ENCODE results near the gene CHRM4. TPM values are rescaled to one million over a fixed set of nuclear protein-coding genes. Genes with fewer than 3 reads are reported as not detected.

CHRM4 gene
- total and polyA plus RNA-seq, 2 of the 13 experiments (the other 11 are each of a cell fraction or from before 2014, with no cell fraction given), result 0.13 to 0.21 TPM

DNA sequence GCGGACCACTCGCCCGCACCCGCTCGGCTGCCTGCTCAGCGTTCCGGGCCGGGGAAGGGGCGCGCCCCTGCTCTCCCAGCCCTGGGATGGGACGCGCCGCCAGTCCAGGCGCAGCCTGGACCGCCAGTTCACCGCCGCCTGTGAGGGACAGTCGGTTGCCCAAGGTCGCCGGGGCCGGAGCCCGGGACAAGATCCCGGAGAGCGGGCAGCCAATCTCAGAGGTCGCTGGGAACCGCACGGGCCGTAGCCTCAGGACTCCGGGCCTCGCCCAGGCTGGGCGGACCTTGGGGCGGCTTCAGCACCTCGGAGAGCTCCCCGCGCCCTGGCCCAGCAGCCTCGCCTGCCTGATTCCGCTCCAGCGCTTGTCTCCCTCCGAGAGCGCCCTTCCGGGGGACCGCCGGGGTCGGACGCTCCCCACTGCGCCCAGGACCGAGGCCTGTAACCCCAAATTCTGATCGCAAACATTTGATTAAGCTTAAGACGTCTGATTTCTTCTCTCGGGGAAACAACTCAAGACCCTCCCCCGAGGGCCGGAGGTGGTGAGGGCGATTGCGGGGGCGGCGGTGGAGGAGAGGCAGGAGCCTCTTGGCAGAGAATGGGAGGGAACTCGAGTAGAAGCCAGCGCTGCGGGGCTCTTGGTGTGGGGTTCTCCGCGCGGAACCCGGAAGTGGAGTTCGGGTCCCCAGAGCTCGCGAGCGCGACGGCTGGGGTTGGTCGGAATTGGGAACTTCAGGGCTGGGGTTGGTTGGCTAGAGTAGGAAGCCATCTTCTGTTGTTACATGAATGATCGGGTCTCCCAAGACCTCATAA, 1.1 kb upstream of the CHRM4 start (continued):
- TF ChIP-seq, protein P1, sequence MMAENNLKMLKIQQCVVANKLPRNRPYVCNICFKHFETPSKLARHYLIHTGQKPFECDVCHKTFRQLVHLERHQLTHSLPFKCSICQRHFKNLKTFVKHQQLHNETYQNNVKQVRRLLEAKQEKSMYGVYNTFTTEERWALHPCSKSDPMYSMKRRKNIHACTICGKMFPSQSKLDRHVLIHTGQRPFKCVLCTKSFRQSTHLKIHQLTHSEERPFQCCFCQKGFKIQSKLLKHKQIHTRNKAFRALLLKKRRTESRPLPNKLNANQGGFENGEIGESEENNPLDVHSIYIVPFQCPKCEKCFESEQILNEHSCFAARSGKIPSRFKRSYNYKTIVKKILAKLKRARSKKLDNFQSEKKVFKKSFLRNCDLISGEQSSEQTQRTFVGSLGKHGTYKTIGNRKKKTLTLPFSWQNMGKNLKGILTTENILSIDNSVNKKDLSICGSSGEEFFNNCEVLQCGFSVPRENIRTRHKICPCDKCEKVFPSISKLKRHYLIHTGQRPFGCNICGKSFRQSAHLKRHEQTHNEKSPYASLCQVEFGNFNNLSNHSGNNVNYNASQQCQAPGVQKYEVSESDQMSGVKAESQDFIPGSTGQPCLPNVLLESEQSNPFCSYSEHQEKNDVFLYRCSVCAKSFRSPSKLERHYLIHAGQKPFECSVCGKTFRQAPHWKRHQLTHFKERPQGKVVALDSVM (CRISPR knock-in tag; IDR thresholded peaks at IDR 0.05), result peak; percentile 87
- peak; percentile 87 for TF ChIP-seq ZKSCAN8 (CRISPR knock-in tag; IDR thresholded peaks at IDR 0.05; ENCODE audit: borderline replicate concordance)
- 0 out of 2 replicates have a peak, but pooled peaks have one; percentile 61 for TF ChIP-seq HNRNPL (IDR thresholded peaks at IDR 0.05; ENCODE audit: low read depth, low read length)
- TF ChIP-seq, protein P2, sequence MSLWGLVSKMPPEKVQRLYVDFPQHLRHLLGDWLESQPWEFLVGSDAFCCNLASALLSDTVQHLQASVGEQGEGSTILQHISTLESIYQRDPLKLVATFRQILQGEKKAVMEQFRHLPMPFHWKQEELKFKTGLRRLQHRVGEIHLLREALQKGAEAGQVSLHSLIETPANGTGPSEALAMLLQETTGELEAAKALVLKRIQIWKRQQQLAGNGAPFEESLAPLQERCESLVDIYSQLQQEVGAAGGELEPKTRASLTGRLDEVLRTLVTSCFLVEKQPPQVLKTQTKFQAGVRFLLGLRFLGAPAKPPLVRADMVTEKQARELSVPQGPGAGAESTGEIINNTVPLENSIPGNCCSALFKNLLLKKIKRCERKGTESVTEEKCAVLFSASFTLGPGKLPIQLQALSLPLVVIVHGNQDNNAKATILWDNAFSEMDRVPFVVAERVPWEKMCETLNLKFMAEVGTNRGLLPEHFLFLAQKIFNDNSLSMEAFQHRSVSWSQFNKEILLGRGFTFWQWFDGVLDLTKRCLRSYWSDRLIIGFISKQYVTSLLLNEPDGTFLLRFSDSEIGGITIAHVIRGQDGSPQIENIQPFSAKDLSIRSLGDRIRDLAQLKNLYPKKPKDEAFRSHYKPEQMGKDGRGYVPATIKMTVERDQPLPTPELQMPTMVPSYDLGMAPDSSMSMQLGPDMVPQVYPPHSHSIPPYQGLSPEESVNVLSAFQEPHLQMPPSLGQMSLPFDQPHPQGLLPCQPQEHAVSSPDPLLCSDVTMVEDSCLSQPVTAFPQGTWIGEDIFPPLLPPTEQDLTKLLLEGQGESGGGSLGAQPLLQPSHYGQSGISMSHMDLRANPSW (CRISPR knock-in tag; IDR thresholded peaks at IDR 0.05; ENCODE audit: borderline replicate concordance), result peak; percentile 49; the same call in 1 of the 2 replicates
- TF ChIP-seq, protein P3, sequence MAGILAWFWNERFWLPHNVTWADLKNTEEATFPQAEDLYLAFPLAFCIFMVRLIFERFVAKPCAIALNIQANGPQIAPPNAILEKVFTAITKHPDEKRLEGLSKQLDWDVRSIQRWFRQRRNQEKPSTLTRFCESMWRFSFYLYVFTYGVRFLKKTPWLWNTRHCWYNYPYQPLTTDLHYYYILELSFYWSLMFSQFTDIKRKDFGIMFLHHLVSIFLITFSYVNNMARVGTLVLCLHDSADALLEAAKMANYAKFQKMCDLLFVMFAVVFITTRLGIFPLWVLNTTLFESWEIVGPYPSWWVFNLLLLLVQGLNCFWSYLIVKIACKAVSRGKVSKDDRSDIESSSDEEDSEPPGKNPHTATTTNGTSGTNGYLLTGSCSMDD (CRISPR knock-in tag; IDR thresholded peaks at IDR 0.05), result peak; percentile 91
- TF ChIP-seq ZNF441 (CRISPR knock-in tag; IDR thresholded peaks at IDR 0.05; ENCODE audit: borderline replicate concordance), result peak; percentile 98
- peak; percentile 98 for TF ChIP-seq ZFP90 (CRISPR knock-in tag; IDR thresholded peaks at IDR 0.05; ENCODE audit: borderline replicate concordance)
- TF ChIP-seq HHEX (CRISPR knock-in tag; IDR thresholded peaks at IDR 0.05), result no peak
- TF ChIP-seq, protein P4, sequence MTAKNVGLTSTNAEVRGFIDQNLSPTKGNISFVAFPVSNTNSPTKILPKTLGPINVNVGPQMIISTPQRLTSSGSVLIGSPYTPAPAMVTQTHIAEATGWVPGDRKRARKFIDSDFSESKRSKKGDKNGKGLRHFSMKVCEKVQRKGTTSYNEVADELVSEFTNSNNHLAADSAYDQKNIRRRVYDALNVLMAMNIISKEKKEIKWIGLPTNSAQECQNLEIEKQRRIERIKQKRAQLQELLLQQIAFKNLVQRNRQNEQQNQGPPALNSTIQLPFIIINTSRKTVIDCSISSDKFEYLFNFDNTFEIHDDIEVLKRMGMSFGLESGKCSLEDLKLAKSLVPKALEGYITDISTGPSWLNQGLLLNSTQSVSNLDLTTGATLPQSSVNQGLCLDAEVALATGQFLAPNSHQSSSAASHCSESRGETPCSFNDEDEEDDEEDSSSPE (CRISPR knock-in tag; IDR thresholded peaks at IDR 0.05), result peak; percentile 69; the same call in 1 of the 2 replicates
- TF ChIP-seq SCMH1 (CRISPR knock-in tag; IDR thresholded peaks at IDR 0.05; ENCODE audit: borderline replicate concordance), result no peak
- TF ChIP-seq, protein P5, sequence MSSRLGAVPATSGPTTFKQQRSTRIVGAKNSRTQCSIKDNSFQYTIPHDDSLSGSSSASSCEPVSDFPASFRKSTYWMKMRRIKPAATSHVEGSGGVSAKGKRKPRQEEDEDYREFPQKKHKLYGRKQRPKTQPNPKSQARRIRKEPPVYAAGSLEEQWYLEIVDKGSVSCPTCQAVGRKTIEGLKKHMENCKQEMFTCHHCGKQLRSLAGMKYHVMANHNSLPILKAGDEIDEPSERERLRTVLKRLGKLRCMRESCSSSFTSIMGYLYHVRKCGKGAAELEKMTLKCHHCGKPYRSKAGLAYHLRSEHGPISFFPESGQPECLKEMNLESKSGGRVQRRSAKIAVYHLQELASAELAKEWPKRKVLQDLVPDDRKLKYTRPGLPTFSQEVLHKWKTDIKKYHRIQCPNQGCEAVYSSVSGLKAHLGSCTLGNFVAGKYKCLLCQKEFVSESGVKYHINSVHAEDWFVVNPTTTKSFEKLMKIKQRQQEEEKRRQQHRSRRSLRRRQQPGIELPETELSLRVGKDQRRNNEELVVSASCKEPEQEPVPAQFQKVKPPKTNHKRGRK (CRISPR knock-in tag; IDR thresholded peaks at IDR 0.05), result no peak
- peak; percentile 84; the same call in 1 of the 2 replicates for TF ChIP-seq ZNF746 (CRISPR knock-in tag; IDR thresholded peaks at IDR 0.05)
- TF ChIP-seq FOXC1 (CRISPR knock-in tag; IDR thresholded peaks at IDR 0.05; ENCODE audit: borderline replicate concordance), result peak; percentile 99
- 0 out of 2 replicates have a peak, but pooled peaks have one; percentile 66 for TF ChIP-seq MLLT10 (CRISPR knock-in tag; IDR thresholded peaks at IDR 0.05)
- peak; percentile 54; the same call in 1 of the 2 replicates for TF ChIP-seq ZNF326 (CRISPR knock-in tag; IDR thresholded peaks at IDR 0.05; ENCODE audit: borderline replicate concordance)
- TF ChIP-seq SOX5 (CRISPR knock-in tag; IDR thresholded peaks at IDR 0.05; ENCODE audit: borderline replicate concordance), result peak; percentile 72; the same call in 1 of the 2 replicates
- TF ChIP-seq ZSCAN31 (CRISPR knock-in tag; IDR thresholded peaks at IDR 0.05; ENCODE audit: low read depth), result peak; percentile 98
- peak; percentile 78 for TF ChIP-seq RELA (CRISPR knock-in tag; IDR thresholded peaks at IDR 0.05)
- peak; percentile 98 for TF ChIP-seq SMAD3 (CRISPR knock-in tag; IDR thresholded peaks at IDR 0.05)
